ENCODE data around the gene MED16. TPM values are rescaled to one million over a fixed set of nuclear protein-coding genes. Genes with fewer than 3 reads are reported as not detected.

The MED16 gene
- total RNA-seq, 4 donors from 2014 or later, result 58.1 to 158 (median 78.4) TPM

- no peaks in the 10 kb centered on the region for H3K36me3 ChIP-seq
- intact Hi-C loops (cut with DNase I; ENCODE audit: low total_unique reads), result loop anchor here (10.0 kb wide), 1 partner anchor 175 kb away; the partner anchor contains the start of gene GPX4
- H3K4me3 ChIP-seq, result no peak overlapping the region
- H3K4me1 ChIP-seq, result peaks cover 27 to 48% (median 37%) of the 10 kb centered on the region in 4 donors
- no peak overlapping the region for H3K27ac ChIP-seq
- in situ Hi-C loops (cut with MboI; ENCODE audit: low pct_ligation_motif_present in 1 of 4, low pct_unique_long_range_greater_than_20kb in 1 of 4, low sequenced_read_pairs in 3 of 4), result loop anchor here in 3 of 4 donors (10.0 kb wide), 3 partner anchors 55 to 165 kb away; partner anchors contain the start of genes CFD (in 1 of the 3), ELANE (in 1 of the 3) and WDR18 (in 1 of the 3)
- no peaks in the 10 kb centered on the region for H3K9me3 ChIP-seq
- 94% methylated on average over 6 of the region's 6 CpGs; no CpG with 5 or more reads in 1 of the 2 donors for WGBS, 2 donors (ENCODE audit: low coverage in 1 of 2)
- H3K27me3 ChIP-seq, result no peaks in the 10 kb centered on the region
- TF ChIP-seq EP300 (IDR thresholded peaks at IDR 0.05; ENCODE audit: low read depth) (no peak), POLR2A (IDR thresholded peaks at IDR 0.05) (no peak), CTCF (IDR thresholded peaks at IDR 0.05) (no peak)
- DNase-seq, result no peak
These were observed 36.9 kb upstream of the MED16 start for GRCh38 chr19:929891-930258.

- H3K27me3 ChIP-seq, result no peaks in the 10 kb centered on the region
- WGBS, 2 donors (ENCODE audit: low coverage in 1 of 2), result 96% methylated on average over 38 of the region's 51 CpGs; no CpG with 5 or more reads in 1 of the 2 donors
- no peaks in the 10 kb centered on the region for H3K36me3 ChIP-seq
- TF ChIP-seq POLR2AphosphoS5 (IDR thresholded peaks at IDR 0.05) (no peak), POLR2A (IDR thresholded peaks at IDR 0.05) (no peak), CTCF (IDR thresholded peaks at IDR 0.05) (no peak), EP300 (IDR thresholded peaks at IDR 0.05; ENCODE audit: low read depth) (no peak)
- intact Hi-C loops (cut with DNase I; ENCODE audit: low total_unique reads) (loop anchor here (10.0 kb wide), 1 partner anchor 175 kb away; the partner anchor contains the start of gene GPX4), in situ Hi-C loops (cut with MboI; ENCODE audit: low pct_ligation_motif_present in 1 of 4, low pct_unique_long_range_greater_than_20kb in 1 of 4, low sequenced_read_pairs in 3 of 4) (loop anchor here in 3 of 4 donors (10.0 kb wide), 3 partner anchors 55 to 165 kb away; partner anchors contain the start of genes CFD (in 1 of the 3), ELANE (in 1 of the 3) and WDR18 (in 1 of the 3))
- H3K4me1 ChIP-seq, result peaks cover 21 to 48% (median 37%) of the 10 kb centered on the region in 4 donors
- H3K4me3 ChIP-seq, result no peak overlapping the region
- no peak for DNase-seq
- peak overlapping the region in 1 of 4 donors; percentile 90 for H3K27ac ChIP-seq
- H3K9me3 ChIP-seq, result no peaks in the 10 kb centered on the region
These were observed 36.4 kb upstream of the MED16 start for GRCh38 chr19:929203-929890.

DNA sequence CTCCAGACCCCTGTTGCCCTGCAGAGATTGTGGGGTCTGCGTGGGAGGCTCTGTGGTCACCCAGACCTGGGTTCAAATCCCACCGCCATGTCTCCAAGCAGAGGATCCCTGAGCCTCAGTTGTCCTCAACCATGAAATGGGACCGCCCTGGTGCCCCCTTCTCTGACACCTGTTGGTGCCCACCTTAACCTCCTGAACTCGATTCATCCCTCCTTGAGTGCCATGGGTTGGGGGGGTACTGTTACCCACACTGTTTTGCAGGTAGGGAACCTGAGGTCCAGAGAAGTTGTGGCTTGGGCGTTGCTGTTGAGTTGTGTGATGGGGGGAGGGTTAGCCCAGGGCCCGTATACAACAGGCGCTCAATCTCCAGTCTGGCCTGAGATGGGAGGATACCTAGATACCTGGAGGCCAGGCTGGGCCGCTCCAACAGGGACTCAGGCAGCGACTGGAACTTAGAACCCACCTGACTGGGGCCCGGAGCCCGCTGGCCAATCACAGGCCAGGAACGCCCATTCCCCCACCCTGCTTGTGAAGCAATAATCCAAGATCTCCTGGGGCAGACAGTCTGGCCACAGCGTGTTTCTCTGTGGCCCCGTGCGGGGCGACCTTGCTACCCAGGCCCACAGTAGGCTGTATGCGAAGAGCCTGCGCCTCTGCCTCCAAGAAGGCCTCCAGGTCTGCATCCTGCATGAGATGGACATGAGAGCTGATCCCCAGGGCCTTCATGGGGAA lies 35.6 kb upstream of the MED16 start:
- WGBS, 2 donors (ENCODE audit: low coverage in 1 of 2), result 88% methylated on average over 12 of the region's 18 CpGs; no CpG with 5 or more reads in 1 of the 2 donors
- Histone ChIP-seq H3K4me3 (no peak overlapping the region), H3K36me3 (no peaks in the 10 kb centered on the region), H3K9me3 (no peaks in the 10 kb centered on the region), H3K27ac (peak overlapping the region in 3 of 4 donors; percentile 22 to 92 (median 90)), H3K27me3 (no peaks in the 10 kb centered on the region), H3K4me1 (peaks cover 15 to 44% (median 32%) of the 10 kb centered on the region in 4 donors)
- in situ Hi-C loops (cut with MboI; ENCODE audit: low pct_ligation_motif_present in 1 of 4, low pct_unique_long_range_greater_than_20kb in 1 of 4, low sequenced_read_pairs in 3 of 4) (loop anchor here in 3 of 4 donors (10.0 kb wide), 3 partner anchors 56 to 164 kb away; partner anchors contain the start of genes CFD (in 1 of the 3), ELANE (in 1 of the 3) and WDR18 (in 1 of the 3)), intact Hi-C loops (cut with DNase I; ENCODE audit: low total_unique reads) (loop anchor here (10.0 kb wide), 1 partner anchor 176 kb away; the partner anchor contains the start of gene GPX4)
- no peak for DNase-seq
- TF ChIP-seq CTCF (IDR thresholded peaks at IDR 0.05) (no peak), POLR2AphosphoS5 (IDR thresholded peaks at IDR 0.05) (no peak), EP300 (IDR thresholded peaks at IDR 0.05; ENCODE audit: low read depth) (no peak), POLR2A (IDR thresholded peaks at IDR 0.05) (no peak)

Measured in transverse colon (tissue), 4 donors.